GM13977 (cell line): ENCODE measurements around the gene CENPM.

Source experiments
- DNase-seq: peaks from one replicate; pipeline ENCODE4 v3.0.0; 2012; ENCODE audit warnings: low spot score
- CTCF ChIP-seq: IDR thresholded peaks from 2 replicates; pipeline ENCODE4 v1.5.1; 2012; ENCODE audit warnings: mild to moderate bottlenecking, control low read depth; ENCODE audit not compliant: insufficient read depth; ENCODE audit errors: extremely low read depth, missing control alignments
- in situ Hi-C: fragments of 300-500 bp; cut with MboI; formaldehyde crosslinking; loops from one replicate; pipeline ENCODE4 v1.12.0; 2022; ENCODE audit warnings: low sequenced_read_pairs, low pct_unique_long_range_greater_than_20kb, mixed read lengths, inconsistent platforms; ENCODE audit not compliant: unreplicated experiment

CENPM gene

GRCh38 chr22:41983513-41984405, 36.8 kb upstream of the CENPM start:
- in situ Hi-C loops: loop anchor here (10.0 kb wide), 1 partner anchor 91 kb away; the partner anchor contains the start of genes NAGA, PHETA2 and SMDT1
- TF ChIP-seq CTCF: no peak
- no peak for DNase-seq

DNA sequence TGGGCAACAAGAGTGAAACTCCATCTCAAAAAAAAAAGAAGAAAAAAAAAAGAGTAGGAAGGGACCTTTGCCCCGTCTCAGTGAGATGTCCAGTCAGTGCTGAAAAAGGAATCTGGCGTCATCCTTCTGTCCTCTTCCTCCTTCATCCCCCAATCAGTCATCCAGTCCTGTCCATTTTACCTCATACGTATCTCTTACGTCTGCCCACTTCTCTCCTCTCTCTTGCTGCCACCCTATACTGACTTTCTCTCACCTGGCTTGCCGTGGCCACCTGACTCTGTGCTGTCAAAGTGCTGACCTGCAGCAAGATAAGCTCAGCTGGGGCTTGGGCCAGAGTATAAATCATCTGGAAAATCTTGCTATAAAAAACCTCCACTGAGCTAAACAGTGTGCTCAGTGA, 35.9 kb upstream of the CENPM start:
- no peak for TF ChIP-seq CTCF
- in situ Hi-C loops: loop anchor here (10.0 kb wide), 1 partner anchor 92 kb away; the partner anchor contains the start of genes NAGA, PHETA2 and SMDT1
- DNase-seq: no peak

GRCh38 chr22:41979423-41980250, 32.7 kb upstream of the CENPM start:
- in situ Hi-C loops: loop anchor here (10.0 kb wide), 1 partner anchor 95 kb away; the partner anchor contains the start of genes NAGA, PHETA2 and SMDT1
- no peak for DNase-seq
- no peak for TF ChIP-seq CTCF

DNA sequence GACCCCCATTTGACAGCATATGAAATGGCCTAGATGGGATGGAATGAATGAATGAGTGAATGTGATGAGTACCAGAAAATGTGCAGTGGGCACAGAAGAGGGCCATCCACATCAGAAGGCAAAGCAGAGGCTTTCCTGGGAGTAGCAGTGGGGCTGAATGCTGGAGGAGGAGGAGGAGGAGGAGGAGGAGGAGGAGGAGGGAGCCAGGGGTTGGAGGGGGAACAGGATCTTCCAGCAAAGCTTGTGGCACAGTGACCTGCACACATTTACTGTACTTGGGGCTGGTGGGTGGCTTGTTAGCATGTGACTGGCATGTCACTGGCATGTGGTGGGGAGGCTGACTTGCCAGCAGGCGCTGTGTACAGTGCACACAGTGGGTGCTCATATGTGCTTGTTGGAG, 31.8 kb upstream of the CENPM start:
- no peak for TF ChIP-seq CTCF
- DNase-seq: no peak
- in situ Hi-C loops: no loop called here

DNA sequence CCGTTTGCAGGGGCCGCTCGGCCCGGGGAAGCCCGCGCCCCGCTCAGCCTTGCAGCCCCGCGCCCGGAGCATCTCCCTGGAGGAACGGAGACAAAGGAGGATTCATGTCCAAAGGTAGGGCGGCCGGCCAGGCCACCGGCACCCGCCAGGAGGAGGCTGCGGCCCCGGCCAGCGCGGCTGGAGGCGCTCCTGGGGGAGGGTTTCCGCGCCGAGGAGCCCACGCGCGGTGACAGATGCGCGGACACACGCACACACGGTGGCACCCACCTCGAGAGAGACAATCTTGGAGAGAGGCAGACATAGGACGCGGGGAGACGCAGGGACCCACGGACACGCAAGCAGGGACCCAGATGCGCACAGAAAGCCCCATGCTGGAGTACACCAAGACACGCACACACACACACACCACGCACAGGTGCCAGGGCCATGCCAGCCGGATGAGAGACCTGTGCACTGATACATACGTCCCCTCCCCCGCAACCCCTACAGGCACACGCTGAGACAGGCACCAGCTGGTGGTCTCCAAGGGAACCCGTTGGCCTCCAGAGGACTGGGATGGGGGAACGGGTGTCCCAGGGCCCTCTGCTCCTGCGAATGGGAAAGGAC, 30.1 kb upstream of the CENPM start:
- TF ChIP-seq CTCF: no peak
- in situ Hi-C loops: no loop called here
- no peak for DNase-seq
